CD4-positive, alpha-beta T cell treated with Interleukin-17A for 4 hours (primary cell): Measurements from ENCODE around the gene GGA1.

Source experiments
- DNase-seq: peaks from one replicate; pipeline ENCODE4 v3.0.0-alpha.2; 2020; ENCODE audit warnings: mixed read lengths

Gene GGA1, protein sequence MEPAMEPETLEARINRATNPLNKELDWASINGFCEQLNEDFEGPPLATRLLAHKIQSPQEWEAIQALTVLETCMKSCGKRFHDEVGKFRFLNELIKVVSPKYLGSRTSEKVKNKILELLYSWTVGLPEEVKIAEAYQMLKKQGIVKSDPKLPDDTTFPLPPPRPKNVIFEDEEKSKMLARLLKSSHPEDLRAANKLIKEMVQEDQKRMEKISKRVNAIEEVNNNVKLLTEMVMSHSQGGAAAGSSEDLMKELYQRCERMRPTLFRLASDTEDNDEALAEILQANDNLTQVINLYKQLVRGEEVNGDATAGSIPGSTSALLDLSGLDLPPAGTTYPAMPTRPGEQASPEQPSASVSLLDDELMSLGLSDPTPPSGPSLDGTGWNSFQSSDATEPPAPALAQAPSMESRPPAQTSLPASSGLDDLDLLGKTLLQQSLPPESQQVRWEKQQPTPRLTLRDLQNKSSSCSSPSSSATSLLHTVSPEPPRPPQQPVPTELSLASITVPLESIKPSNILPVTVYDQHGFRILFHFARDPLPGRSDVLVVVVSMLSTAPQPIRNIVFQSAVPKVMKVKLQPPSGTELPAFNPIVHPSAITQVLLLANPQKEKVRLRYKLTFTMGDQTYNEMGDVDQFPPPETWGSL

DNA sequence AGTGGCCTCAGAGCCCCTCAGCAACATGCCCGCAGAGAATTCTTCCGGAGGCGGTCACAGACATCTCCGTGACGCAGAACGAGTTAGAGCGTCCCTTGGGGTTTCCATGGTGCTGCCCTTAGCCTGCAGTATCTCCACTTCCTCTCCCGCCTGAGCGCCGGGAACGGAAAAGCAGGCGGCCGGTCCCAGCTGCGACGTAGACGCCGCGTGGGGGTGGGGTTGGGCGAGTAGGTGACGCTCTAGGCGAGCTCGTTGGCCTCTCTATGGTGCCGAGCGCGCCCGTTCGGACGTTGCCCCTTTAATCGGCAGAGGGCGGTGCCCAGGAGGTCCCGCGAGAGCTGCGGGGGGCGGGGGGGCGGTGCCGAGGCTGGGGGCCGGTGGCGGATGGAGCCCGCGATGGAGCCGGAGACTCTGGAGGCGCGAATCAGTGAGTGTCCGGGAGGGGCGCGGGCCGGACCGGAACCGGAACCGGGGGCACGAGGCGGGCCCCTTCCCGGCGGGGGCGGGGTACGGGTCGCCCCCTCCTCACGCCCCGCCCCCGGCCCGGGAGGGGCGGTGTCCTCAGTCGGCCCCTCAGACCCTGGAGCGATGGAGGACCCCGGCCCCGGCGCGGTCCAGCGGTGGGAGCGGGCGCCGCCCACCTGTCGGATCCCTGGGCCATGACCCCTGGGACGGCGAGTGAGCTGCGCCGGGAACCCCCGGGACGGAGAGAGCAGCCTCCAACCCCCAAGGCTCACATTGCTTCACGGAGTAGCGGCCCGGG lies at the start of gene GGA1:
Gene GGA1 (plus strand): TSS at position 358 of the 763 bp plus-strand sequence. CDS start 27 bp downstream, at position 385.
- DNase-seq: peak; percentile 95

DNA sequence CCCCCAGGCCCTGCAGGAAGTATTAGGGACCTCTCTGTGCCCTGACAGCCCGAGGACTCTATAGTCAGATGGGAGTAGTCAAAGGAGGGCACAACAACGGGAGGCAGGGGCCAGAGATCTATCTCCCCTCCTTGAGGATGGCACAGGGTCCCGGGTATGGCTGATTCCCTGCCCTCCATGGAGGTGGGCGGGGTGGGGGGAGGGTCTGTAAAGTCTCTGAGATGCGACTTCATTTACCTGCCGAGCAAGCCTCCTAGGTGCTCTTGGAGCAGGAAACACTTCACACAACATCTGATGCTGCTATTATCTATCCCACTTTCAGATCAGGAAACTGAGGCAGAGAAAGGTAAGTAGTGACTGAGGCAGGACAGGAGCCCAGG lies 49.1 kb upstream of the GGA1 start:
- DNase-seq: no peak

DNA sequence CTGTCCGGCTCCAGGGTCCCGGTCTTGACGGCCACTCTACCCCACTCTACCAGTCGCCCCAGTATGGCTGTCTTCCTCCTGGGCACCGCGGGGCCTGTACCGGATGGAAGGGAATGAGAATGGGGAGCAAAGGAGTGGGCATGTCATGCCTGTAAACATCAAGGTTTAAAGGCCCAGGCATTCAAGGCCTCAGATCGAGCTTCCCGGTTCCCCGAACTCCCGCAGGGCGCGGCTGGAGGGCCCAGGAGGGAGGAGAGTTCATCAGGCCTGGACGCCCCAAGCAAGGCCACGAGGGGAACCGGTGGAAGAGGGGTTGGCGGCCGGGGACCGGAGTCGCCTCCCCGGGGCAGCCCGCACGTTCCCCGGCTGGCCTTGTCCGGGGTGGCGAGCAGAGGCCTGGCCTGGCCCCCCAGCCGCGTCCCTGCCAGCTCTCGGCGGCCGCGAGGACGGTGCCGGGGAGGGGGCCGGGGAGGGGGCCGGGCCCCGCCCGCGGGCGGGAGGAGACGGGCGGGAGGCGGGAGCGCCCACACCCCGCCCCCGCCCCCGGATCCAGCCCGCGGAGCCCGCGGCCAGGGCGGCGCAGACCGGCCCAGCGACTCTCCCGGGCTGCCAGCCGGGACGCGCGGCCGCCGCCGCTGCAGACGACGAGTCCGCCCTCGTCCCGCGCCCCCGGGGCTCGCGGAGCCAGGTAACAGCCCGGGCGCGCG lies 48.6 kb upstream of the GGA1 start, which contains the start of gene CDC42EP1:
Gene CDC42EP1 (plus strand): TSS at position 580 of the 707 bp plus-strand sequence. CDS start 5,870 bp downstream, outside the sequence.
- no peak for DNase-seq

DNA sequence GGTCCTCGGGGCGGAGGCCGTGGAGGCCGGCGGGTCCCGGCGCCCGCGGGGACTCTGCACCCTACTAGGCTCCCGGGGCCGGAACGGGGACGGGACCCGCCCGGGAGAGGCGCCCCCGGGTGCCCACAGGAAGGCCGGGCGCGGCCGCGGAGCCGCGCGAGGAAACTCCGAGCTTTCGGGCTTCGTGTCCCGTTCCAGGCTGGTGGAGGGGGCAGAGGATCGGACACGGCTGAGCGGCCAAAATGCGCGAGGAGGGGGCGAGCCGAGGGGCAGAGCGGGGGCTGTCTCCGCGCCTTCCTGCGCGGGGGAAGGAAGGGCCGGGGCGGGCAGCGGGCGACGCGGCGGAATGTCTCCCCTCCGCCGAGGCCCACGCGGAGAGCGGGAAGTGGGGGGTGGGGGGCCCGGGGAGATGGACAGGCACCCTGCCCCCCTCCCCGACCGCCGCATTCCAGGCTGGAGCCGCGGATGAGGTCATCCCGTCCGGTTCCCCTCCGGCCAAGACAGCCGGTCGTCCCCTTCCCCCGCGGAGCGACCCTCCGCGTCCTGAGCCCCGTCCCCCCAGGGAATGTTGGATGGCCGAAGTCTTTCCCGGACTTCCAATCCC lies 47.9 kb upstream of the GGA1 start:
- DNase-seq: peak; percentile 18

DNA sequence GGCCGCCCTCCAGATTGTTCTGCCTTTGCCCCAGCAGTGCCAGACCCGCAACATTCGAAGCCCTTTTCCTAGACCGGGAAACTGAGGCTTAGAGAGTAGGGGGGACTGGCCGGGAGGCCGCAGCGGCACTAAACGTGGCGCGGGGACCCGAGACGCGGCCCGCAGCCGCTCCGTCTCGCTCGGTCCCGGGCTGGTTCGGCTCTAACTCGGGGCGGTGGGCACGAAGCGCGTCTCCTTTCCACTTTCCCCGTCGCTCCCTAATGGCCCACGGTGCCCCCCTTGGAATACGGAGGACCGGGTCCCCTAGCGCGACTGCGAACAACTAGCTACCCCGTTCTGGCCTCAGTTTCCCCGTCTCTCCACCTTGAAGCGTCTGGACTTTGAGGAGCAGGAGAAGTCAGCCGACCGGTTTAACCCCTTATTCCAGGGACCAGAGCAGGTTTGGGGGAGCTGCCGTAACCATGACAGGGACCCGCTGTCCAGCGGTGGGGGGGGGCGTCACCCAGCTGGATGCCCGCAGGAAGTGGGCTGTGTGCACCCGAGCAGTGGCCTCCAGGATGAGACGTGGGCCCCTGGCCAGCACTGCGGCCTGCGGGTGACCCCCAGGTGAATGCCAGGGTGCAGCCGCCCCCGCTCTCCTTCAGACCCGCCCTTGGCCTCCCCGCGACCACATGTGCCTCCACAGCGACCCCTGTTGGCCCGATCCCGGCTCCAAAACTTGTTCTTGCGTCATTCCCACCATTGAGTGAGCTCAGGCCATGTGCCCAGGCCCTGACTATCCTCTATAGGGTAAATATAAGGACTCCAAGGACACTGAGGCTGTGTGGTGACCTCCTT lies 47.2 kb upstream of the GGA1 start:
- peak; percentile 84 for DNase-seq

DNA sequence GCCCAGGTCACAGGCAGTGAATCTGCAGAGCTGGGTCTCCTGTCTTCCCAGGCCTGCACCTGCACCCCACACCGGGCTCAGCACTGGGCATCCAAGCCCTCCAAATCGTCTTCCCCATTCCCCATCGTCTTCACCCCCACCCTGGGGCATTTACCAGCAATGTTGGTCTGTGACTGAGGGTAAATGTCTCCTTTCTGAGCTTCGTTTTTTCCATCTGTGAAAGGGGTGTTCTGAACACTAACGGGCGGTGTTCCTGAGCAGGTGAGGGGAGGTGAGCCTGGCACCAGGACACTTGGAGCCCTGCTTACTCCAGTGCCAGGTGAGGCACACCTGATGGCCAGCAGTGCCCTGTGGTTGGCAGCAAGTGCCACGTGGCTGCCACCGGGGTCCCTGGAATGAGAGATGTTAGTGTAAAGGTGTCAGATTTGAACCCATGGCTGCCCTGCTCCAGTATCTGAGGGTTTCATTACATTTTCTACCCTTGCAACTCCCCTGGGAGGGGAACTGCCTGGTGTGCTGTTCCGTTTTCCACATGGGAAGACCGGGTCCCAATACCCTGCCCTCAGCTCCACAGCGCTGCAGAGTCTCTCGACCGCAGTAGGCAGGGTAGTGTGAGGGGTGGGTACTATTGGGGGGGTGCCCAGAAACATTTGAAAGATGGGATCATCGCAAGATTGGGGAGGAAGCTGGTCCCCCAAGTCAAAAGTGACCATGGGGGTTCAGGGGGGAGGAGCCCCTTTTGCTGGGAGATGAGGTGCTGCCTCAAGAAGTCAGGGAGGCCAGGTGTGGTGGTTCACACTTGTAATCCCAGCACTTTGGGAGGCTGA lies 46.4 kb upstream of the GGA1 start:
- no peak for DNase-seq

DNA sequence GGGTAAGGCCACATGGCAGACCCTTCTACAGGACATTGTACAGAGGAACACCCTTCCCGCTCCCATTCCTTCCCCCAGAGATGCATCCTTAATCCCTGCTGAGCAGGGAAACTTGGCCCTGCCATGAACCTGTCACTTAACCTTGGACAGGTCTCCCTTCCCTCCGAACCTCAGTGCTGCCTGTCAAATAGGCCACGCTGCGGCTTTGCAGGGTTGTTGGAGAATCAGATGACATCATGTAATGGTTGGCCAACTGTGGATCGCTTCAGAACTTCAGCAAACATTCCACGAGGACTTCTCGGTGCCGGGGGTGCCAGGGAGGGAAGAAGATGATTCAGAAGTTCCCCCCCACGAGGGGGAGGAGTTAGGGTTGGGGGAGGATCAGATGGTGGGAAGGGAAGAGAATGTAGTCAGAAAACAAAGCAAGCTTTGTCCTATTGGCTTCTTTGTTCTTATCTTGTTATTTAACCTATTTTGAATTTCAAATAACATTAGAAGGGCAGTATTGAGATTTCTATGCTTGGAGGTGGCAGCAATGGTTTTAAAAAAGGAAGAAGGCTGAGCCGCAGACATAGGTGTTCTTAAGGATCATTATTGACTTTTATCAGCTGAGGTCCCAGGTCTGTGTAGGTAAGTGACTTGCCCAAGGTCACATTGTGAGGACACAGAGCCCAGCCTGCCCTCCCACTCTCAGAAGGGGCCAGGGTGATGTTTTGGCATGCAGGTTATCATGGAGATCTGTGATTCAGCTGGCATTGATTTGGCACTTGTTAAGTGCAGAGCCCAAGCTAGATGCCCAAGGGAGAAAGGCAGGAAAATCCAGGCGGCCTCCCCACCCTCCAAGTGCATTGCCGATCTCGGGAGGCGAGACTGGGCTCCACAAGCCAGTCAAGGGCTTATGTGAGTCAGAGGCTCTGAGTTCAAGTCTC lies 45.2 kb upstream of the GGA1 start:
- DNase-seq: no peak

DNA sequence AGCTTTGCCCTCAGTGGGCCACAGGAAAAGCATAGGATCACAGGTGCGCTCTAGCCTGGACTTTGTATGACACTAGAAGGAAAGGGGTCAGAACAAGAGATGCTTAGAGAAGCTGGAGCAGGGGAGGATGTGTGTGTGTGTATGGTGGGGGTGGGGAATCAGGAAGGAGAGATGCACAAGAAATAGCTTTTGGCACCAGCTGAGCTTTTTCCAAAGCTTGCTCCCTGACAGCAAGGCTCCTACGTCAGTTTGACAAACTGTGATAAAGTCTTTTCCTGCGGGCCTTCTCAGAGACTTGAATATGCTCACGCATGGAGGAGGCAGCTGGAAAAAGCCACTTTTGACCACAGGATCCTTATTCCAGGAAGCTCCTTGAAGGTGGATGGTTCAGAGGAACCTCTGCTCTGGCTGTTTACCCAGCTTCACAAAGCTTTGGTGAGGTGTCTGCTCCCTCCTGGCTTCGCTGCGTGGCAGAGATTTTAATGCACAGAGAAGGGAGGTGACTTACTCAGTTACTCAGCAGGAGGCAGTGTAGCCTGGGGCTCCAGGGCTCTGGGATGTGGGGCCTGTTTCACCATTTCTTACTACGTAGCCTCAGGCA lies 44.4 kb upstream of the GGA1 start:
- no peak for DNase-seq

DNA sequence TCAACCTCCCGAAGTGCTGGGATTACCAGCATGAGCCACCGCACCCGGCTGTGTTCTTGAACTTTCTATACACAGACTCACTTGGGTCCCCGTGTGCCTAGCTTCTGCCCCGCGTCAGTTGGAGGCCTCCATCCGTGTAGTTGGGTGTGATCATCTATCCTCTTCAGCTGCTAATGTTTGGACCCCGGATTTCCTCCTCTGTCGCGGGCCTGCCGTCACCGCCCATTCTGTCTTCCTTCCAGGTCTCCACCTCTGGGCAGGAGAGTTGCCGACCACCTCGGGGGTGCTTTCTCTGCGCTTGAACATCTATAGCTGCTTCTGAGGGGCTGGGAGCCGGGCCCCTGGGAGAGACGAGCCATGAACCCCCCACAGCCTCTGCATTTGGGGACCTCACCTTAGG lies 42.8 kb upstream of the GGA1 start:
- no peak for DNase-seq

DNA sequence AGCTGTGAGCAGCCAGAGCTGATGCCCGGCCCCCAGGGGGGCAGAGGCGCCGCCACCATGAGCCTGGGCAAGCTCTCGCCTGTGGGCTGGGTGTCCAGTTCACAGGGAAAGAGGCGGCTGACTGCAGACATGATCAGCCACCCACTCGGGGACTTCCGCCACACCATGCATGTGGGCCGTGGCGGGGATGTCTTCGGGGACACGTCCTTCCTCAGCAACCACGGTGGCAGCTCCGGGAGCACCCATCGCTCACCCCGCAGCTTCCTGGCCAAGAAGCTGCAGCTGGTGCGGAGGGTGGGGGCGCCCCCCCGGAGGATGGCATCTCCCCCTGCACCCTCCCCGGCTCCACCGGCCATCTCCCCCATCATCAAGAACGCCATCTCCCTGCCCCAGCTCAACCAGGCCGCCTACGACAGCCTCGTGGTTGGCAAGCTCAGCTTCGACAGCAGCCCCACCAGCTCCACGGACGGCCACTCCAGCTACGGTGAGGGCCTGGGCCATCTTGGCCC lies 42.3 kb upstream of the GGA1 start:
- DNase-seq: peak; percentile 57

DNA sequence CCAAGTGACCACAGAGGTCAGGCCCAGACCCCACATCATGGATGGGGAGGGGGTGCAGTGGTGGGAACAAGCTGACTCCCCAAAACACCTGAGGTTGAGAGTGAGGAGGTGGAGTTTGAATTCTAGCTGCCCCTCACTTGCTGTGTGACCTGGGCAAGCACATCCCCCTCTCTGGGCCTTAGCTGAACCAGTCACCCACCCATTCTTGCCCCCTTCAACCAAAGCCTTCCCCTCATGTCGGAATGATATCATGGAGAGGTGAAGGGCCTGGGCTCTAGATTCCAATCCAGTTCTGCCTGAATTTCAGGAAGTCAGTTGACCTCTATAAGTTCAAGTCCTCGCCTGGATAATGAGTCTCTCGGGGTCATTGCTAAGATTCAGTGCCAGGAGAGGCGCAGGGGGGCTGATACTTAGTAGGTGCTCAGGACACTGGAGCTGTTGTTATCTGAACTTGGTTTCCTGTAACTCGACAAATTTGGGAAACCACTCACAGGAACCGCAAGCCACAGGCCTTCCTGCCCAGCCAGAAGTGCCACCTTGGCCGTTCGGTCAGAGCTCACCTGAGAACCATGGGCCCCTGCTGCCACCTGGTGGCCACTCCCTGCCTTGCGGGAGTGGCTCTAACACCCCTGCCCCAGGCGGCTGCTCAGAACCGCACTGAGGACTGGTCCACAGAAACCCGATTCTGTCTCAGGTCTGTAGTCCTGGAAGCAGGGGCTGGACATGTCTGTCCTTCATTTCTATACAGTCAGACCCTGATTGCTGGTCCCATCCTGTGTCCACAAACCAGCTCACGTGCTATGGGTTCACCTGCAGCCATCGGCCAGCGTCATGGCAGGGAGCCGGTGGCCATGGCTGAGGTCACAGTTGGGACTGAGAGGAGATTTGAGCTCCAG lies 41.5 kb upstream of the GGA1 start:
- peak; percentile 96 for DNase-seq

DNA sequence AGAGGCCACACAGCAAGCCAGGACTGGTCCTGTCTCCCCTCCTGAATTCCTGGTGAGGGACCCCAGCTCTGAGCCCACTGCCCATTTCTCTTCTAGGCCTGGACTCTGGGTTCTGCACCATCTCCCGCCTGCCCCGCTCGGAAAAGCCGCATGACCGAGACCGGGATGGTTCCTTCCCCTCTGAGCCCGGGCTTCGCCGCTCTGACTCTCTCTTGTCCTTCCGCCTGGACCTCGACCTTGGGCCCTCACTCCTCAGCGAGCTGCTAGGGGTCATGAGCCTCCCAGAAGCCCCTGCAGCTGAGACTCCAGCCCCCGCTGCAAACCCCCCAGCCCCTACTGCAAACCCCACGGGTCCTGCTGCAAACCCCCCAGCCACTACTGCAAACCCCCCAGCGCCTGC lies 40.6 kb upstream of the GGA1 start:
- no peak for DNase-seq

DNA sequence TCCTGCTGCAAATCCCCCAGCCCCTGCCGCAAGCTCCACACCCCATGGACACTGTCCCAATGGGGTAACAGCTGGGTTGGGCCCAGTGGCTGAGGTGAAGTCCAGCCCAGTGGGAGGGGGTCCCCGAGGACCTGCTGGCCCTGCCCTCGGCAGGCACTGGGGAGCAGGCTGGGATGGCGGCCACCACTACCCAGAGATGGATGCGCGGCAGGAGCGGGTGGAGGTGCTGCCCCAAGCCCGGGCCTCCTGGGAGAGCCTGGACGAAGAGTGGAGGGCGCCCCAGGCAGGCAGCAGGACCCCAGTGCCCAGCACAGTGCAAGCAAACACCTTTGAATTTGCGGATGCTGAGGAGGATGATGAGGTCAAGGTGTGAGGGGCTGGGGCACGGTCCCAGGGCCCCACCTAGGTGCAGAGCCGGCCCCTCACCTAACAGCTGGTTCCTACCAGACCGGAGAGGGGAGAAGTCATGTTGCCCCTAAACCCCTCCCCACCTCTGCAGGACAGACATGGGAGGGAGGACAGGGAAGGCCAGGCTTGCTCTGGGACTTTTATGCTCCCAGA lies 40.1 kb upstream of the GGA1 start:
- DNase-seq: no peak

DNA sequence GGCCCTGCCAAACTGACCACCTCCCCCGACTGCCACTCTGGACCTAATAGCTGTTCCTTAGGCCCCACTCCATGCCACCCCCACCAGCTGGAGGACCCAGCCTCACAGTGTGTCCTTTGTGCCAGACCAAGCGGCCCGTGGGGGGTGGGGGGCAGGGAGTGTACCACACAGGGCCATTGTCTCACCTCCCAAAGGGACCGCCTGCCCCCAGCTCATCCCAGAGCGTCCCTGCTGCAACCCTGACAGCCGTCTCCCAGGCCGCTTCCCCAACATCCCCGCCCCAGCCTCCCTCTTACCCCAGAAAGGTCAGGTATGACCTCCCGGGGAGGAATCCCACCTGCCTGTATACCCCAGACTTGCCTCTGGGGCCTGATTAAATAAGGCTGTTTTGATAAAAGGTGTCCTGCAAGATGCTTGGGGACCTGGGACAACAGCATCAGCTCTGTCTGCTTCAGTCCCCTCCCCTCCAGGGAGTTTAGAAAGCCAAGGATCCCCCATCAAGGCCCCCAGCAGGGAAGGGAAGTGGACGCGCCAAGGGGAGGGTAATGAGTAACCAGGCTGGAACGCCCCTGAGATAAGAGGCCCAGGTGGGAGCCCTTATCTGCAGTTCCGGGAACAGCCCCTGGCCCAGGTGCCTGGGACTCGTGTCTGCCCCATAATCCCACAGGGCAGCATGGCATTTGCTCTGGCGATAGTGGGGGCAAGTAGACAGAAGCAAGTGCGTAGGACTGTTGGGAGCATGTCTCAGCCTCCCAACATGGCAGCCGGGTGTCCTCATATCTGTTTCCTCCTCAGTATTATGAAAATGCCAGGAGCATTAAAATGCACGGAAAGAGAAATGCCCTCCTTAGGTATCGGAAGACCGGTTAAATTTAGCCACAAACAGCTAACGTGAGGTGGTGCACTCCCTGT lies 39.4 kb upstream of the GGA1 start:
- DNase-seq: no peak

DNA sequence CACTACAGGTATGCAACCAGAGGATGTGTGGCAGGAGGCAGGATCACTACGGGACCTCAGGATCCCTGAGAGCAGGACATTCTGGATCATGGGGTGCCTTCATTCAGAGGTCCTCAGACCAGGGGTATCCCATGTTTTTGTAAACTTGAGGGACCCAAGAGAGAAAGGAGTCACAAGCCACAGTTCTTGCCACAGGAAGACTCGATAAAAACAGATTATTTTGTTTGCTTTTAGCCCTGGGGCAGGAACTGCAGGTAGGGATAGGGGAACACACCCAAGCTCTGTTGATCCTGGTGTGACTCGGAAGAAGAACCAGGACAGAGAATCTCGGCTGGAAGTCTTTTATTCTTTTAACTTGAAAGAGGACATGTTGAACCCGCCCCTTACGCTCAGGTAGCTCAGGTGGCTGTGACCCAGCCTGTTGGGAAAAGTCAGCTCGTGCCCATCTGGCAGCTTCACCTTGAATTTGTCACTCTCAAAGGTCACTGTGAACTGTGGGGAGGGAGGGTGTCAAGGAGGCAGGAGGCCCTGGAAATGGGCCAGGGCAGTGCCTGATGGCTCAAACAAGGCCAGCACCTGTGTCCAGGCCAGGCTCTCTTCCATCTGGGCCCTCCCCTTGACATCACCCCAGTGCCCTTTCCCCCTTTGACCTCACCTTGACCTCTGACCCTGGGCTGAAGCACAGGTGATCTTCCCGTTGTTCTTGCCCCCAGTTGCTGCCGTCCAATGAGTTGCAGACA lies 38.5 kb upstream of the GGA1 start:
- no peak for DNase-seq

DNA sequence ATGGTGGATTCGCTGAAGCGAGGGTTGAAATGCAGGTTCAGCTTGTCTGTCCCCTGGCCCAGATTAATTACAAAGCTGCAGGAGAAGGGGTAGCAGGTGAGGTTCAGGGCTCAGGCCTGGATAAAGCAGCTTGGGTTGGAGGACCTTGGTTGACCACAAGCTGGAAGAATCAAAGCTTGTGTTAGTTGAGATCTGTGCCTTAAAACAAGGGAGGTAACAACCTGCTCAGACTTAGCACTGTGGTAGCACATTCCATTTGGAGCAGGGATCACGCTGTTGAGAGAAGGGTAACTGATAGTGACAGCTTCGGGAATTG lies 38.0 kb upstream of the GGA1 start:
- no peak for DNase-seq
